ENCODE results near the gene DNMT1.

DNA sequence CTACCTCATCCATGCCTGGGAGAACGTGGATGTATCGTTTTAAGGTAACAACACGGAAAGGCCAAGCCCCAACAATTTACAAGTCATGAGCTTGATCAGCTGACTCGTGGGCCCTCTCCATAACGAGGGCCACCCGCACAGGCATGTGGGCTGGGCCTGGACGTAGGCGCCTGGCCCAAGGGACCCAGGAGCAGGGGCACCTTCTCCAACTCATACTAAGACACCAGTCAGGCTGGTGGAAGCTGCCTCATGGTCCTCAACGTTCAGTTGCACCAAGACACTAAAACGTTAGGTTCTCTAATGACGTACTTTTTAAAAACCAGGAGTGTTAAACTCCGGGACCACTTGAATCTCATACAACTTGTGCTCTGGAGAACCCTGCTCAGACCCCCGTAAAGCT, 53.3 kb downstream of the DNMT1 start:
- TF ChIP-seq, protein P1, sequence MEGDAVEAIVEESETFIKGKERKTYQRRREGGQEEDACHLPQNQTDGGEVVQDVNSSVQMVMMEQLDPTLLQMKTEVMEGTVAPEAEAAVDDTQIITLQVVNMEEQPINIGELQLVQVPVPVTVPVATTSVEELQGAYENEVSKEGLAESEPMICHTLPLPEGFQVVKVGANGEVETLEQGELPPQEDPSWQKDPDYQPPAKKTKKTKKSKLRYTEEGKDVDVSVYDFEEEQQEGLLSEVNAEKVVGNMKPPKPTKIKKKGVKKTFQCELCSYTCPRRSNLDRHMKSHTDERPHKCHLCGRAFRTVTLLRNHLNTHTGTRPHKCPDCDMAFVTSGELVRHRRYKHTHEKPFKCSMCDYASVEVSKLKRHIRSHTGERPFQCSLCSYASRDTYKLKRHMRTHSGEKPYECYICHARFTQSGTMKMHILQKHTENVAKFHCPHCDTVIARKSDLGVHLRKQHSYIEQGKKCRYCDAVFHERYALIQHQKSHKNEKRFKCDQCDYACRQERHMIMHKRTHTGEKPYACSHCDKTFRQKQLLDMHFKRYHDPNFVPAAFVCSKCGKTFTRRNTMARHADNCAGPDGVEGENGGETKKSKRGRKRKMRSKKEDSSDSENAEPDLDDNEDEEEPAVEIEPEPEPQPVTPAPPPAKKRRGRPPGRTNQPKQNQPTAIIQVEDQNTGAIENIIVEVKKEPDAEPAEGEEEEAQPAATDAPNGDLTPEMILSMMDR (IDR thresholded peaks at IDR 0.05), result no peak
- no peak for TF ChIP-seq POLR2AphosphoS5 (IDR thresholded peaks at IDR 0.05)
- TF ChIP-seq POLR2A (IDR thresholded peaks at IDR 0.05), result no peak
- no peak for TF ChIP-seq EP300 (IDR thresholded peaks at IDR 0.05)

Data from suprapubic skin (tissue), 4 donors.